Ishikawa (cell line): ENCODE data around the gene MAST4.

ENCODE experiments used
- CEBPB ChIP-seq: IDR thresholded peaks from 2 replicates; pipeline ENCODE4 v1.6.1; 2012
- EP300 ChIP-seq: IDR thresholded peaks from 2 replicates; pipeline ENCODE4 v1.6.1; 2012; ENCODE audit warnings: borderline replicate concordance
- MAX ChIP-seq: IDR thresholded peaks from 2 replicates; pipeline ENCODE4 v1.6.1; 2012
- RAD21 ChIP-seq: IDR thresholded peaks from 2 replicates; pipeline ENCODE4 v1.6.1; 2012; ENCODE audit warnings: low read depth
- REST ChIP-seq: IDR thresholded peaks from 2 replicates; pipeline ENCODE4 v1.6.1; 2012; ENCODE audit warnings: low read depth, mild to moderate bottlenecking
- TAF1 ChIP-seq: IDR thresholded peaks from 2 replicates; pipeline ENCODE4 v1.6.1; 2012; ENCODE audit warnings: low read depth, mild to moderate bottlenecking
- TEAD4 ChIP-seq: IDR thresholded peaks from 2 replicates; pipeline ENCODE4 v1.6.1; 2012
- YY1 ChIP-seq: IDR thresholded peaks from 2 replicates; pipeline ENCODE4 v1.6.1; 2012; ENCODE audit warnings: low read depth

DNA sequence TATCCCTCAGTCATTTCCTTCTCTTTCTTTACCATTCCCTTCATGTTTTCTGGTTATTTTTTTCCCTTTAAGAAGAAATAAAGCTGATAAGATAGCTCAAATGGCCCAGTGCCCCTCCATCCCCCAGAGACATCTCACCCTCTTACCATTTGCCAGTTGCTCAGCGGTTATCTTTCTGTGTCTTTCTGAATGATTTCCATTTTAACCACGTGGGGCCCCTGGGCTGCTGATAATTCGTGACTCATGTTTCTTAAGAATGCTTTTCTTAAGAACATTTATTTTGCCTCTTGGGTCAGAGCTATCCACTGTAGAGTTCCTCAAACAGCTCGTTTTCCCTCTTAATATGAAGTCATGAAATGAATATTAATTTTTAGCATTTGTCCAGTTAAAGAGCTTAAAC, 147.8 kb downstream of the MAST4 start:
- TF ChIP-seq EP300 (no peak), CEBPB (no peak), MAX (no peak), RAD21 (no peak), TAF1 (no peak), YY1 (no peak), REST (no peak), TEAD4 (no peak)
